HG02571 (cell line): ENCODE measurements around the gene C11orf98.
"Not testable (repeated sequence)": the region's sequence is repeated elsewhere in the genome, so short reads cannot be mapped to it uniquely, and the experiment has no call there.

Experiments
- ATAC-seq: cut with Tn5 transposase; IDR thresholded peaks from one replicate; pipeline ENCODE4 v1.9.1; 2021; ENCODE audit warnings: mild to moderate bottlenecking, moderate library complexity; ENCODE audit not compliant: unreplicated experiment

C11orf98 gene

GRCh38 chr11:62654297-62654696 is 10.7 kb downstream of the C11orf98 start:
- no peak for ATAC-seq

- ATAC-seq = no peak
Observed at GRCh38 chr11:62652161-62653006, 12.6 kb downstream of the C11orf98 start.

DNA sequence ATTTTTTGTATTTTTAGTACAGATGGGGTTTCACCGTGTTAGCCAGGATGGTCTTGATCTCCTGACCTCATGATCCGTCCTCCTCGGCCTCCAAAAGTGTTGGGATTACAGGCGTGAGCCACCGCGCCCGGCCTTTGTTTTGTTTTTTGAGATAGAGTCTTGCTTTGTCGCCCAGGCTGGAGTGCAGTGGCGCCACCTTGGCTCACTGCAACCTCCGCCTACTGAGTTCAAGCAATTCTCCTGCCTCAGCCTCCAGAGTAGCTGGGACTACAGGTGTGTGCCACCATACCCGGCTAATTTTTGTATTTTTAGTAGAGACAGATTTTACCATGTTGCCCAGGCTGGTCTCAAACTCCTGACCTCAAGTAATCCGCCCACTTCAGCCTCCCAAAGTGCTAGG is 14.7 kb downstream of the C11orf98 start:
- ATAC-seq = not testable (repeated sequence)

DNA sequence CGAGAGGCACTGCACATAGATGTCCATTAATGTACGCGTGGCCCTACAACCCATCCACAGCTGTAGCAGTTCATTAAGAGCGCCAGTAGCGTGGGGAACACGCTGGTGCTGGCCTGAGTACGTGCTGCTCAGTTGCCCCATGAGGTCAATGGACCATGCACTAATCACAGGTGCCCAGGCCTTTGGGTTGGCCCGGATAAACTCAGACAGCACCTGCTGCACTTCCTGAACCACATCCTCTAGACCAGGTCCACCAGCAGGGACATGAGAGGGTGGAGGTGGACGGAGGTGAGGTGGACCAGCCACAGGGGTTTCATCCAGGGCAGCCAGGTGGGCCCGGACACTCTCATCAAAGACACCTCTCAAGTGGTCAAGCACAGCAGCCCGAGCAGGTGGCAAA is 15.5 kb downstream of the C11orf98 start:
- ATAC-seq = no peak

- ATAC-seq = no peak
Observed at GRCh38 chr11:62648967-62649364, 16.0 kb downstream of the C11orf98 start.

DNA sequence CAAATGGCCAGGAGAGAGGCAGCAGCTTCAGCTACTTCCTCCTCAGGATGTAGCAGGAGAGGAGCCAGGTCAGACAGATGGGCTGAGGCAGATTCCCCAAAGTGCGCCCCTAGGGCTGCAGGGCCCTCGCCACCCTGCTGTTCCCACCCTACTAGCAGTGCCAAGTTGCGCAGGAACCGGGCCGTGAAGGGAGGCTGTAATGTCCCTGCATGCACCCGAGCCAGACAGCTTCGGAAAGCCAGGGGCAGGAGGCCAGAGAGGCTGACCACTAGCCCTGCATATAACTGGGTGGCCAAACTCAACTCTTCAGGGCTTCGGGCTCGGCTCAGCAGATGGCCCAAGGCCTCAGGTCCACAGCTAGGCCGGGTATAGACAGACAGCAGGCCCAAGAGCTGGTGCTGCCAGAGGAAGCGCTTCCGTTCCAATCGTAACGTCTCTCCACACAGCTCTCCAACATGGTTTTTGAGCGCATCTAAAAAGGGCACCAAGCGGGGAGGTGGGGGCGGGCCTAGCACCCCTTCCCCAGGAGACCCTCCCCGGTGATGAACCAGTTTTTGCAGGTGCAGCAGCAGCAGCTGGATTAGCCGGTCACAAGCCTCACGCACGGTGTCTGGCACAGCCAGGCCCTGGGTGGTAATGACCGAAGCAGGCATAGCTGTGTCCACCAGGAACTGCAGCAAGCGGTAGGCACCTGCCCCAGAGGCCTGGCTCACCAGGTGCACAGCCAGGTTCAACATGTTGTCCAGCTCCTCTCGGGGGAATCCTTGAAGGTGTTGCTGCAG is 16.6 kb downstream of the C11orf98 start:
- ATAC-seq = no peak

DNA sequence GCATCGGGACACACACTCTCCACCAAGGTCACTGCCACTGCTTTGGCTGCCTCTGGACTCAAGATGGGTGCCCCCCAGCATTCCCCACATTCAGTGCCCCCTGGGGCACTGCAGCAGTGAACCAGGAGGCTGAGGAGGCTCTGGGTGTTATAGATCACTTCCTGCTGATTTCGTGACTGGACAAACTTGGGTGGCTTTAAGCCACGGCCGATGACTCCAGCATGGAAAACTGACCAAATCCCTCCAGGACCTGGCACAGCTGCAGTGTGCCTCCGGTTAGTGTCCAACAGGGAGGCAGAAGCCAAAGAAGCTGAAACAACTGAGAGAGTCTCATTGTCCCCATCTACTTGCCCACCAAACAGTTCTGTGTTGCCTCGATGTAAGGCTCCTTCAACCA is 17.4 kb downstream of the C11orf98 start:
- ATAC-seq = no peak

DNA sequence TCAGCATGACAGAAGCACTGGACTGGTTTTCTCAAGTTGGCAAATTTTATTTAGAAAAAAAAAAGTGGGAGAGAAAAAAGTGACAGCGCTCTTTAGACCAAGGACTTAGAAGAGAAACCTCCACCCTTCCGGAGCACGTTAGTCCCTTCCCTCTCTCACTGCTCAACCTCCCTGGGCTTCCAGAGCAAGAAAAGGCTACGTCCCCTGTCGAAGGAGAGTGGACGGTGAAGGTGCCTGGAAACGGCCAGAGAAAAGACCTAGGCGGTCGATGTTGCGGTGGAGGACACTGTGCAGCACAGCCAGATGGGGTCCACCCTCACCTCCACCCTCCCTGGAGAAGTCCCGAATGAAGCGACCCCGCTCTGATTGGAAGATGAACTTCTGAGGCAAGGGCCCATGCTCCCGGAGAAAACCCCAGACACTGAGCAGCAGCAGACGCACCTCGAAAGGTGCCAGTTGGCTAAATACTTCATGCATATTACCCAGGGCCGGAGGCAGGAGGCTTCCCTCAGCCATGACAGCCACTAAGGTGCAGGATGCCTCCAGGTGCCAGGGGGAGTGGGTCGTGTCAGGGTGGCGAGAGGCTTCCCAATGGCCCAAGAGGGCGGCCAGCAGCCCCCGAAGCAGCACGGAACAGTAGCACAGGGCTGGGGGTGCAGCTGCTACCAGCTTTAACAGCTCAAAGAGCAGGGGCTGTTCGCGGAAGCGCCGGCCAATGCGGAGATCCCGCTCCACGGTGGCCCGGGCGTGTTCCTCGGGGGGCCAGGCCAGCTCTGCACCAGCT is 18.0 kb downstream of the C11orf98 start:
- ATAC-seq = no peak

DNA sequence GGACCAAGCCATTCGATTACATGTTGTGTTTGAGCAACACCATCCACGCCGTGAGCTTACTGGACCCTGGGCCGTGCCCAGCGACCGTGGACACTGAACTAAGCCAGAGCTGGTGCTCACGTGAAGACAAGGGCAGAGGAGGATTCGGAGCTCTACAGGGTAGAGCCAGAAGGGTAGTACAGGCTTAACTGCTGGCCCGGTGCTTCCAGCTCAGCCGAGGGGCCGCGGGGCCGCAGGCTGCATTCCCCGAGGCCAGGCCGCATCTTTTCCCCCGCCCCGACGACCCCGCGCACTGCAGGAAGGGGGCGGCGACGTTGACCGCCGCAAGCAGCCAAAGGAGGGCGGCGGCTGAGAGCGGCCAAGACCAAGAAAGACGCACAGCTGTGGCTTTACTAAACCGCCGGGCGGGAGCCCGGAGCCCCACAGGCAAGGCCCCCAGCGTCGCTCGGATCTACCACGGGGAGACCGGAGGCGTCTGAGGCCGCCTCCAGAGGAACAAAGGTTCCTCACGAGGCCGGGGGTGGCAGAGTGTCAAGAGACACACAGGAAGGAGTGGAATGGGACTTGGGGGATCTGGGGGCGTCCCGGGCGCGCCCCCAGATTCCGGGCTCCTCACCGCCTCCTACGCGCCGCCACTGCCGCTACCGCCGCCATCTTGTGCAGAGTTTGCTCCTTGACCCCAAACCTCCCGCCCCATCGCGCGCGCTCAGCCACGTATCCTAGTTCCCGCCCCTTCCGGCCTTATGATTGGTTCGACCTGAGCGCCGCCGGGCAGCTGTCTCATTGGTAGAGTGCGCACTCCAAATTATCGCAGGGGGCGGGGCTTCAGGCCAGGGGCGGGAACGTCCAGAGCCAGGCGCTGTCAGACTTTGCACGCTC is 18.8 kb downstream of the C11orf98 start, which contains the start of gene GANAB:
TSS of gene GANAB (minus strand) at position 668 of the 879 bp plus-strand sequence. CDS start at position 654, 14 bp downstream.
- ATAC-seq = peak; percentile 96

GRCh38 chr11:62645671-62645945 is 19.4 kb downstream of the C11orf98 start:
- no peak for ATAC-seq

GRCh38 chr11:62644220-62644619 is 20.8 kb downstream of the C11orf98 start:
- no peak for ATAC-seq

- no peak for ATAC-seq
Observed at GRCh38 chr11:62632492-62632891, 32.5 kb downstream of the C11orf98 start.

DNA sequence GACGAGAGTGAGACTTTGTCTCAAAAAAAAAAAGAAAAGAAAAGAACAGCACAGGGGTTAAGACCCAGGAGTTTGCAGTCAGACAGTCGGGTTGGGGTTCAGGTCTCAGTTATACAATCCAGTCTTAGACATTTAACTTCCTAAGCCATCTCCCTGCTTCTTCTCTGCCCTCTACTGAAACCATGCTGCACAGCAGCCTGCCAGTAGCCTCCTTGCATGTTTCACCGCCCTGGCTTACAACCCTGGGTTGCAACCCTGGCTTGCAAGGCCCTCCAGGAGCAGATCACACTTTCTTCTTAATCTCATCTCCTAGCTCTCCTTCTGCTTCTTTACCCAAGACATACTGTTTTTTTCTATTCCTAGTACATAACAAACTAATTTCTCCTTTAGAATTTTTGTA is 37.3 kb downstream of the C11orf98 start:
- no peak for ATAC-seq

- ATAC-seq = no peak
Observed at GRCh38 chr11:62622476-62623089, 42.4 kb downstream of the C11orf98 start.

DNA sequence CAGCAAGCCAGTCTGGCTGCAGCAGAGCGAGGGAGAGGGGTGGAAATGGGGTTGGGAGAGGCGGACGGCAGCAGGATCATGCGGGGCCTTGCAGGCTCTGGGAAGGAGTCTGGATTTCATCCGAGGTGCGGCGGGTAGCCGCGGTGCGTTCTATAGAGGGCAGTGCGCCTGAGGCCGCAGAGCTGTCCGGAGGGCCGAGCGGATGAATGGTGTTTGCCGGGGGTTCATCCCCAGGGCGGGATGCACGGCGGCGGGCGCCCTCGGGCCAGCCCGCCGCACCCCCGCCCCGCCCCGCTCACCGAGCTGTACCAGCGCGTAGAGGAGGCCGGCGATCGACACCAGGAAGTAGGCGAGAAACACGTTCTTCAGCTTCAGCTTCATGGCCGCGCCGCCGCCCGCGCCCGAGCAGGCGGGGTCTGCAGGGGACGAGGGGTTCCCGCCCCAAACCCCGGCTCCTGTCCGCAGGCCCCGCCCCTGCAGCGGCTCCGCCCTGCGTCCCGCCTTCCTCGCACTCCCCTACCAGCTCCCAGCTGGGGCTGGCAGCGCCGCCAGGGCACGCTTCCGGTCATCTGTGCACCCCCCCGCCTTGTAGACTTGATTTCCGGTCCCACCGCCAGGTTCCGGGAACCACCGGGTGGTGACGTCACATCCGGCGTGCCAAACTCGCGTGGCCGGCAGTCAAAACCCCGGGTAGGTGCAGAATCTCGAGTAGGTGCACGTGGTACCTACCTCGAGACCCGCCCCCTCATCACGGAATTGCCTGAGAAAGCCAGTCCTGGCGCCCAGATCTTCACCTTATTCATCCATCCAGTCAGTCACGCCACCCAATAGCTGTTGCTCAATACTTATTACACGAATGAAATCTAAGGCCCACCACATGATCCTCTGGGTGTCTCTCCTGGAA is 43.2 kb downstream of the C11orf98 start, which contains the start of gene B3GAT3:
TSS of gene B3GAT3 (minus strand) at position 420 of the 904 bp plus-strand sequence. CDS start at position 381, 39 bp downstream.
- peak; percentile 93 for ATAC-seq

DNA sequence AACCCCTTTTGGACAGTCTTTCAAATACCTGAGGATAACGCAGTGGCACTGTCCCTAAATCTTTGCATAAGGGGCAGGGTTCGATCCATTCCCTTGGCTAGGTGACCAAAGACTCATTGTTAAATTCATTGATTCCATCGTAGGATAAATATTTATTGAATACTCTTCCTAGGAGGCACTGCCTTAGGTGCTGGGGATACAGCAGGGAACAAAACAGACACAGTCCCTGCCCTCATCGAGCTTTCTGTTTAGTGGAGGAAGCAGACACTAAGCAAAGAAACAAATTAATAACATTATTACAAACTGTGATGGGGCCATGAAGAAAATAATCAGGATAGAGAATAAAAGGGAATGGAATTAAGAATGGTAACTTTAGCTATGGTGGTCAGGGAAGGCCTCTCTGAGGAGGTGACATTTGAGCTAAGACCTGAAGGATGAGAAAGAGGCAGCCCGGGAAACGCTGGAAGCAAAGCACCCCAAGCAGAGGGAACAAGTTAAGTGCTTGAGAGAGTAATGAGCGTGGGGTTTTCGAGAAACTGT is 43.9 kb downstream of the C11orf98 start:
- no peak for ATAC-seq

DNA sequence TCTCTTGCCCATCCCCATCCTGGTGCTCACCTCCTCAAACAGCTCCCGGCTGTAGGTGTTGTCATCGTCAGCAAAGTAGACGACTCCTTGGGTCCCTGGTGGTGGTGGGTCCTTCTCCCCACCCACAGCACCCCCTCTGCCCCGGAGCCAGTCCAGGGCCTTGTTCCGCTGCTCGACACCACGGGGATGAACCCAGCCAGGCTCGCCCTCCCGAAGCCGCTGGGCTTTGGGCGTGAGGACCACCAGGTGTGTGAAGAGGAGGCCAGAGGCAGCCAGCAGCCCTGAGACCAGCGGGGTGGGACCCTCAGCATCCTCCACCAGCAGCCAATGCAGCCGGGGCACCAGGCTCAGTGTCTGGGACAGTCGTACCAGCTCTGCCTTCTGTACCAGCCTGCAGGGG is 48.1 kb downstream of the C11orf98 start:
- not testable (repeated sequence) for ATAC-seq

- ATAC-seq = no peak
Observed at GRCh38 chr11:62615521-62615920, 49.5 kb downstream of the C11orf98 start.

DNA sequence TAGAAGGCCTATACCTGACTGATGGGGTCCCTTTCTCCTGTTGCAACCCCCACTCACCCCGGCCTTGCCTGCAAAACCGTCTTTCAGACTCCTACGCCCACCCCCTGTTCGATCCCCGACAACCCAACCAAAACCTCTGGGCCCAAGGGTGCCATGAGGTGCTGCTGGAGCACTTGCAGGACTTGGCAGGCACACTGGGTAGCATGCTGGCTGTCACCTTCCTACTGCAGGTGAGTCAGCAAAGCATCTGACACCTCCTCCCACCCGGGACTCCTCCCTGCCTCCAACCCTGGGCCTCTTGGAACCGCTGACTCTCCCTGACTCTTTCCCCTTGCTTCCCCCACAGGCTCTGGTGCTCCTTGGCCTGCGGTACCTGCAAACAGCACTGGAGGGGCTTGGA is 50.7 kb downstream of the C11orf98 start:
- no peak for ATAC-seq
